ENCODE results near the gene ITPR3. TPM values are rescaled to one million over a fixed set of nuclear protein-coding genes. Genes with fewer than 3 reads are reported as not detected.
A peak's percentile ranks its signal among the peaks of the same experiment; 100 is the strongest.

ITPR3 gene
- total and polyA plus RNA-seq, 2 donors (not counting 3 experiments of a cell fraction or from before 2014, with no cell fraction given): 28.8 to 52.2 TPM

GRCh38 chr6:33634946-33635345 lies 13.8 kb downstream of the ITPR3 start:
- peaks cover 23% of the 10 kb centered on the region for H3K4me1 ChIP-seq (ENCODE audit: control insufficient read depth, extremely low read depth, insufficient read depth, low read length)
- POLR2A ChIA-PET: no interaction called here
- H3K9me1 ChIP-seq (replicated peaks; ENCODE audit: control insufficient read depth, extremely low read depth, insufficient read depth, low read length): no peaks in the 10 kb centered on the region
- BruUV-seq (replicated peaks): no TSS peak
- no peaks in the 10 kb centered on the region for H4K20me1 ChIP-seq (replicated peaks; ENCODE audit: control insufficient read depth, extremely low read depth, insufficient read depth, low read length)
- peak overlapping the region; percentile 93 for H3K4me2 ChIP-seq (ENCODE audit: insufficient read depth, low read length)
- no peak overlapping the region for H3K9ac ChIP-seq (replicated peaks; ENCODE audit: extremely low read depth, insufficient read depth, low read length)
- peak overlapping the region in 2 of 3 experiments; percentile 1 to 31 for H3K4me3 ChIP-seq (replicated peaks in 1 of 3; ENCODE audit: insufficient read depth in 1 of 3, low read depth in 1 of 3, low read length in 3 of 3)
- no peak overlapping the region for H2AFZ ChIP-seq (ENCODE audit: low read depth, low read length)
- dilution Hi-C loops (cut with MboI; ENCODE audit: extremely low pct_ligation_motif_present, low sequenced_read_pairs): no loop called here
- H3K9me3 ChIP-seq (replicated peaks; ENCODE audit: control insufficient read depth, insufficient read depth, low read length): no peaks in the 10 kb centered on the region
- H3K27me3 ChIP-seq (ENCODE audit: control insufficient read depth in 2 of 2, insufficient read depth in 2 of 2, low read length in 2 of 2): no peaks in the 10 kb centered on the region
- CTCF ChIA-PET: interaction anchor here (1.0 to 4.4 kb wide), 3 partner anchors 45 to 66 kb away, joined by 4 to 48 read pairs (median 5); no protein-coding TSS in a partner anchor
- DNase-seq (ENCODE audit: low read depth, low spot score) (no peak), FAIRE-seq (peak; percentile 58)
- intact Hi-C loops (cut with micrococcal nuclease): loop anchor here (2.0 to 5.0 kb wide), 2 partner anchors 37 to 66 kb away; no protein-coding TSS in a partner anchor
- H3K27ac ChIP-seq (ENCODE audit: insufficient read depth, low read depth, low read length): no peak overlapping the region
- TF ChIP-seq MAX (IDR thresholded peaks at IDR 0.05; ENCODE audit: insufficient read depth, insufficient read length) (no peak), FOS (IDR thresholded peaks at IDR 0.05; ENCODE audit: borderline replicate concordance, insufficient read depth, low read length) (no peak), POLR2A (IDR thresholded peaks at IDR 0.05; ENCODE audit: low read depth, low read length) (no peak), MYC (IDR thresholded peaks at IDR 0.05; ENCODE audit: low read depth, low read length) (no peak), EZH2 (IDR thresholded peaks at IDR 0.05; ENCODE audit: borderline replicate concordance, low read depth, low read length, severe bottlenecking) (no peak), GATA2 (IDR thresholded peaks at IDR 0.05; ENCODE audit: insufficient read depth, insufficient read length, low read depth, low read length) (no peak), JUN (IDR thresholded peaks at IDR 0.05; ENCODE audit: borderline replicate concordance, insufficient read depth, insufficient read length, low read depth) (no peak), CTCF (IDR thresholded peaks at IDR 0.05; ENCODE audit: extremely low read depth in 1 of 2, insufficient read depth in 1 of 2, low read depth in 1 of 2, low read length in 2 of 2) (no peak), POLR2AphosphoS5 (IDR thresholded peaks at IDR 0.05; ENCODE audit: insufficient read depth, low read depth, low read length) (no peak)
- H3K79me2 ChIP-seq (ENCODE audit: control insufficient read depth, insufficient read depth, low read length): peaks cover 26% of the 10 kb centered on the region
- no peaks in the 10 kb centered on the region for H3K36me3 ChIP-seq (ENCODE audit: control insufficient read depth in 2 of 2, extremely low read depth in 1 of 2, insufficient read depth in 2 of 2, low read length in 2 of 2)

Data from endothelial cell of umbilical vein (primary cell).